HG03175 (cell line): ENCODE data around the gene RAPGEF3.
A peak's percentile ranks its signal among the peaks of the same experiment; 100 is the strongest.

Experiments used
- ATAC-seq: cut with Tn5 transposase; IDR thresholded peaks from one replicate; pipeline ENCODE4 v1.9.1; 2021; ENCODE audit warnings: mild to moderate bottlenecking, moderate library complexity; ENCODE audit not compliant: unreplicated experiment

RAPGEF3 gene

GRCh38 chr12:47744778-47745436 lies 13.8 kb downstream of the RAPGEF3 start:
- ATAC-seq = no peak

GRCh38 chr12:47744005-47744651 lies 14.6 kb downstream of the RAPGEF3 start:
- no peak for ATAC-seq

GRCh38 chr12:47743311-47743860 lies 15.3 kb downstream of the RAPGEF3 start:
- no peak for ATAC-seq

- ATAC-seq = no peak
These were observed 16.3 kb downstream of the RAPGEF3 start for GRCh38 chr12:47742253-47742825.

GRCh38 chr12:47741340-47741703 lies 17.4 kb downstream of the RAPGEF3 start:
- peak; percentile 36 for ATAC-seq

- peak; percentile 49 for ATAC-seq
These were observed 17.9 kb downstream of the RAPGEF3 start for GRCh38 chr12:47740606-47741339.

GRCh38 chr12:47739979-47740378 lies 18.7 kb downstream of the RAPGEF3 start:
- peak; percentile 43 for ATAC-seq

GRCh38 chr12:47739297-47739696 lies 19.4 kb downstream of the RAPGEF3 start:
- ATAC-seq = no peak

- no peak for ATAC-seq
These were observed 20.6 kb downstream of the RAPGEF3 start for GRCh38 chr12:47737936-47738594.

- no peak for ATAC-seq
These were observed 21.6 kb downstream of the RAPGEF3 start for GRCh38 chr12:47736877-47737676.

- ATAC-seq = no peak
These were observed 22.5 kb downstream of the RAPGEF3 start for GRCh38 chr12:47736216-47736615.

GRCh38 chr12:47735649-47736048 lies 23.0 kb downstream of the RAPGEF3 start:
- no peak for ATAC-seq

GRCh38 chr12:47734725-47735480 lies 23.8 kb downstream of the RAPGEF3 start:
- ATAC-seq = no peak

- ATAC-seq = no peak
These were observed 25.5 kb downstream of the RAPGEF3 start for GRCh38 chr12:47733142-47733541.

GRCh38 chr12:47732504-47732903 lies 26.2 kb downstream of the RAPGEF3 start:
- ATAC-seq = no peak

GRCh38 chr12:47731723-47732122 lies 27.0 kb downstream of the RAPGEF3 start:
- no peak for ATAC-seq

- no peak for ATAC-seq
These were observed 28.3 kb downstream of the RAPGEF3 start for GRCh38 chr12:47730341-47730744.

- ATAC-seq = no peak
These were observed 29.4 kb downstream of the RAPGEF3 start for GRCh38 chr12:47729233-47729632.

- peak; percentile 84 for ATAC-seq
These were observed 32.8 kb downstream of the RAPGEF3 start for GRCh38 chr12:47725893-47726292.
